CD8-positive, alpha-beta memory T cell (primary cell): Measurements from ENCODE around the gene AURKA. TPM values are rescaled to one million over a fixed set of nuclear protein-coding genes. Genes with fewer than 3 reads are reported as not detected.
A peak's percentile ranks its signal among the peaks of the same experiment; 100 is the strongest.
"Not testable (repeated sequence)": the region's sequence is repeated elsewhere in the genome, so short reads cannot be mapped to it uniquely, and the experiment has no call there.

Experiments
- CTCF ChIA-PET: fragments of 350-600 bp; sonication (Branson Sonifier 250); formaldehyde crosslinking; loops from one replicate; lab custom pipeline; 2021; ENCODE audit warnings: antibody characterized with exemption; lab: Charles Lee
- POLR2A ChIA-PET: fragments of 350-600 bp; sonication (Branson Sonifier 250); formaldehyde crosslinking; loops from one replicate; lab custom pipeline; 2021; ENCODE audit warnings: antibody characterized with exemption; lab: Charles Lee
- DNase-seq, 5 donors: peaks; one replicate each; pipeline versions ENCODE4 v3.0.0 to v3.0.0-alpha.2; 2020 to 2022; ENCODE audit warnings: mixed read lengths in 1 of 5
- H3K27ac ChIP-seq: one replicate; pipeline ENCODE4 v1.7.0; 2013; ENCODE audit warnings: low read depth, mild to moderate bottlenecking, low read length, moderate library complexity
- H3K27me3 ChIP-seq: 2 replicates; pipeline ENCODE4 v1.7.0; 2013; ENCODE audit warnings: low read length, mild to moderate bottlenecking; ENCODE audit not compliant: insufficient read depth, poor library complexity, severe bottlenecking
- H3K36me3 ChIP-seq: 2 replicates; pipeline ENCODE4 v1.7.0; 2013; ENCODE audit warnings: mild to moderate bottlenecking, low read length, moderate library complexity; ENCODE audit not compliant: insufficient read depth
- H3K4me1 ChIP-seq: 2 replicates; pipeline ENCODE4 v1.7.0; 2013; ENCODE audit warnings: mild to moderate bottlenecking, low read length, moderate library complexity; ENCODE audit not compliant: insufficient read depth
- H3K4me3 ChIP-seq: 2 replicates; pipeline ENCODE4 v1.7.0; 2013; ENCODE audit warnings: mild to moderate bottlenecking, low read length
- H3K9me3 ChIP-seq: 2 replicates; pipeline ENCODE4 v1.7.0; 2013; ENCODE audit warnings: mild to moderate bottlenecking, low read length
- H3K27ac Mint-ChIP-seq, 8 donors: one replicate each; pipeline ENCODE4 v1.8.0; 2020 to 2021; ENCODE audit warnings: mixed read lengths in 8 of 8, mild to moderate bottlenecking in 6 of 8, inconsistent platforms in 3 of 8, moderate library complexity in 3 of 8
- H3K27me3 Mint-ChIP-seq, 2 donors: one replicate each; pipeline ENCODE4 v1.8.0; 2020 to 2021; ENCODE audit warnings: mixed read lengths in 2 of 2, mild to moderate bottlenecking in 1 of 2, moderate library complexity in 1 of 2
- H3K36me3 Mint-ChIP-seq, 3 donors: one replicate each; pipeline ENCODE4 v1.8.0; 2020 to 2021; ENCODE audit warnings: mixed read lengths in 3 of 3, inconsistent platforms in 1 of 3, mild to moderate bottlenecking in 1 of 3
- H3K4me1 Mint-ChIP-seq, 3 donors: one replicate each; pipeline ENCODE4 v1.8.0; 2020 to 2021; ENCODE audit warnings: mixed read lengths in 3 of 3, inconsistent platforms in 1 of 3, mild to moderate bottlenecking in 1 of 3
- H3K4me3 Mint-ChIP-seq, 7 donors: one replicate each; pipeline ENCODE4 v1.8.0; 2020 to 2021; ENCODE audit warnings: mixed read lengths in 7 of 7, mild to moderate bottlenecking in 6 of 7, moderate library complexity in 4 of 7, inconsistent platforms in 2 of 7
- H3K9me3 Mint-ChIP-seq, 5 donors: one replicate each; pipeline ENCODE4 v1.8.0; 2020 to 2022; ENCODE audit warnings: mixed read lengths in 5 of 5, mild to moderate bottlenecking in 3 of 5, moderate library complexity in 2 of 5, inconsistent platforms in 1 of 5
- polyA plus RNA-seq: library from polyadenylated mRNA; unstranded; fragments of 300-500 nt; fragmentation: Illumina TruSeq; gene quantifications from one replicate; pipeline ENCODE4 v1.2.3, GENCODE V29; 2021
- total RNA-seq, 2 experiments: library from RNA; stranded (reverse); gene quantifications; one replicate each; pipeline ENCODE4 v1.2.3, GENCODE V29; 2021

AURKA gene
- total and polyA plus RNA-seq, 3 experiments from 2014 or later: 1.7 to 50.8 (median 49.2) TPM

- Mint-ChIP-seq H3K36me3 (peaks cover 12 to 67% (median 20%) of the 10 kb centered on the region in 3 donors), H3K27me3 (no peaks in the 10 kb centered on the region), H3K9me3 (no peaks in the 10 kb centered on the region), H3K4me3 (no peak overlapping the region), H3K4me1 (peaks cover 8 to 29% (median 12%) of the 10 kb centered on the region in 3 donors), H3K27ac (peak overlapping the region in 2 of 8 donors; percentile 26 to 47)
- Histone ChIP-seq H3K36me3 (peaks cover 30% of the 10 kb centered on the region), H3K4me1 (peaks cover 12% of the 10 kb centered on the region), H3K27ac (no peak overlapping the region), H3K4me3 (no peak overlapping the region), H3K9me3 (no peaks in the 10 kb centered on the region), H3K27me3 (no peaks in the 10 kb centered on the region)
- no peak for DNase-seq
- CTCF ChIA-PET: interaction anchor here (1.3 to 1.9 kb wide), 3 partner anchors 10 to 74 kb away, joined by 3 to 6 read pairs (median 5); no protein-coding TSS in a partner anchor
- POLR2A ChIA-PET: no interaction called here
These were observed 14.9 kb upstream of the AURKA start for GRCh38 chr20:56406910-56407309.

DNA sequence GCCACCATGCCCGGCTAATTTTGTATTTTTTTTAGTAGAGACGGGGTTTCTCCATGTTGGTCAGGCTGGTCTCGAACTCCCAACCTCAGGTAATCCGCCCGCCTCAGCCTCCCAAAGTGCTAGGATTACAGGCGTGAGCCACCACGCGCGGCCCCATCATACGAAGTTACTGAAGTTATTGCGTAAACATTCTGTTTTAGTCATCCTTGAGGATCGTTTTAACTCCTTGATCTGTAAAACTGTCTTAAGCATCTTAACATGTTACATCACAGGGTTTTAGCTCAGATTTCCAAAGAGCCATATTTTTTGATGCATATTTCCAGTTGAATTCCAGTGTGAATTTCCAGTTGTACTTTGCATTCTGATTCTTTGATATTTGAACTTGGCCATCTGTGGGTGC lies 13.3 kb upstream of the AURKA start:
- CTCF ChIA-PET: interaction anchor here (1.3 kb wide), 1 partner anchor 75 kb away, joined by 3 read pairs; no protein-coding TSS in a partner anchor
- H3K4me3 Mint-ChIP-seq, H3K4me3 ChIP-seq, H3K4me1 ChIP-seq, H3K27ac ChIP-seq, H3K9me3 ChIP-seq, H3K9me3 Mint-ChIP-seq, DNase-seq, H3K27me3 ChIP-seq, POLR2A ChIA-PET, H3K27me3 Mint-ChIP-seq: not testable (repeated sequence)
- Mint-ChIP-seq H3K4me1 (peaks cover under 1 to 20% (median 7%) of the 10 kb centered on the region in 3 donors), H3K27ac (peak overlapping the region in 4 of 8 donors; percentile 15 to 88 (median 40)), H3K36me3 (peaks cover 12 to 79% (median 20%) of the 10 kb centered on the region in 3 donors)
- H3K36me3 ChIP-seq: peaks cover 36% of the 10 kb centered on the region

- no peaks in the 10 kb centered on the region for H3K27me3 Mint-ChIP-seq
- H3K27ac Mint-ChIP-seq: peak overlapping the region in 4 of 8 donors; percentile 2 to 97 (median 52)
- H3K36me3 Mint-ChIP-seq: peaks cover 16 to 84% (median 23%) of the 10 kb centered on the region in 3 donors
- peak overlapping the region in 1 of 7 donors; percentile 66 for H3K4me3 Mint-ChIP-seq
- ChIA-PET POLR2A (no interaction called here), CTCF (no interaction called here)
- Histone ChIP-seq H3K4me3 (no peak overlapping the region), H3K27me3 (no peaks in the 10 kb centered on the region), H3K27ac (no peak overlapping the region), H3K4me1 (peaks cover 10% of the 10 kb centered on the region), H3K36me3 (peaks cover 48% of the 10 kb centered on the region), H3K9me3 (no peaks in the 10 kb centered on the region)
- no peak for DNase-seq
- no peaks in the 10 kb centered on the region for H3K9me3 Mint-ChIP-seq
- H3K4me1 Mint-ChIP-seq: peaks cover 7 to 26% (median 15%) of the 10 kb centered on the region in 3 donors
These were observed 11.4 kb upstream of the AURKA start for GRCh38 chr20:56403465-56403864.

DNA sequence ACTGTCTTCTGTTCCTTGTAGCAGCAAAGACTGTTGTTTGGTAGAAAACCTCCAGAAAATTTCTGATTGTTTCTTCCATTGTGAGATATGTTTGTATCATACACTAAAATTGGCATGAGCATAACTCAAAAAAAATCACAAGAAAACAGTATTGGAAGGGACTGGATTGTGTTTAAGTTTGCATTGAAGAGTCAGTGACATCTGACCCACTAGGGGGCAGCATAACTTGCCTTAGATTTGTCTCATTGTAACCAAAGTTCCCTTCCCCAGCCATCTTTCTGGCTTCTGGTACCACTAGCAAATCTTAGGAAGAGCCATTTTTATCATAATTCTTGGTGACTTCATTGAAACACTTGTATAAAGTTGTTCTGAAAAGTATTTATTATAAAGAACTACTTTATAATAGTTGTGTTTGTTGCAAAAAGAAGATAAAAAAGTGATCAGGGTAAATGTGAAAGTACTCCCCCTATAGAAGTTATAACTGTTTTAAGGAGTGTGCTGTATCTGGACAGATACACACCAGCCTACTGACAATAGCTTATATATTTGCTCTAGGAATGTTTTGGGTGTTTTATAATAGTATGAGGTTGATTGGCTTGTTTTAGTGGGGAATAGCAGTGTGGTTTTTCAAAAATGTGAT lies 8.1 kb upstream of the AURKA start:
- Histone ChIP-seq H3K27ac (no peak overlapping the region), H3K4me1 (peaks cover 10% of the 10 kb centered on the region), H3K4me3 (no peak overlapping the region), H3K36me3 (peaks cover 50% of the 10 kb centered on the region), H3K9me3 (no peaks in the 10 kb centered on the region), H3K27me3 (no peaks in the 10 kb centered on the region)
- Mint-ChIP-seq H3K9me3 (no peaks in the 10 kb centered on the region), H3K4me1 (peaks cover 11 to 27% (median 26%) of the 10 kb centered on the region in 3 donors), H3K27me3 (no peaks in the 10 kb centered on the region), H3K4me3 (peak overlapping the region in 1 of 7 donors; percentile 29), H3K27ac (peak overlapping the region; percentile 5 to 87 (median 78)), H3K36me3 (peaks cover 16 to 84% (median 31%) of the 10 kb centered on the region in 3 donors)
- POLR2A ChIA-PET: no interaction called here
- DNase-seq: peak; percentile 31 to 68 (median 57)
- CTCF ChIA-PET: interaction anchor here (0.9 to 1.5 kb wide), 6 partner anchors 9 to 69 kb away, joined by 3 to 6 read pairs (median 3); partner anchors contain the start of genes CASS4 and RTF2

GRCh38 chr20:56395166-56395565 lies 3.2 kb upstream of the AURKA start:
- peaks cover 27% of the 10 kb centered on the region for H3K4me1 ChIP-seq
- Mint-ChIP-seq H3K4me3 (peak overlapping the region in 1 of 7 donors; percentile 48), H3K27ac (peak overlapping the region in 3 of 8 donors; percentile 13 to 80 (median 13)), H3K9me3 (no peaks in the 10 kb centered on the region), H3K27me3 (no peaks in the 10 kb centered on the region), H3K4me1 (peaks cover 33 to 38% (median 38%) of the 10 kb centered on the region in 3 donors), H3K36me3 (peaks cover 4 to 55% (median 23%) of the 10 kb centered on the region in 3 donors)
- DNase-seq: no peak
- H3K27ac ChIP-seq: no peak overlapping the region
- H3K27me3 ChIP-seq: no peaks in the 10 kb centered on the region
- no peak overlapping the region for H3K4me3 ChIP-seq
- ChIA-PET CTCF (interaction anchor here (1.1 to 2.0 kb wide), 3 partner anchors 16 to 72 kb away, joined by 3 to 5 read pairs (median 4); partner anchors contain the start of gene CASS4), POLR2A (interaction anchor here (0.9 kb wide), 1 partner anchor 36 kb away, joined by 5 read pairs; the partner anchor contains the start of gene FAM210B)
- H3K36me3 ChIP-seq: peaks cover 28% of the 10 kb centered on the region
- no peaks in the 10 kb centered on the region for H3K9me3 ChIP-seq

GRCh38 chr20:56393653-56394052 lies 1.6 kb upstream of the AURKA start:
- no peak overlapping the region for H3K4me3 Mint-ChIP-seq
- CTCF ChIA-PET: interaction anchor here (1.0 kb wide), 1 partner anchor 19 kb away, joined by 4 read pairs; the partner anchor contains the start of gene CASS4
- Histone ChIP-seq H3K9me3 (no peaks in the 10 kb centered on the region), H3K4me1 (peaks cover 21% of the 10 kb centered on the region), H3K27me3 (no peaks in the 10 kb centered on the region), H3K27ac (peak overlapping the region; percentile 94), H3K36me3 (peaks cover 18% of the 10 kb centered on the region), H3K4me3 (peak overlapping the region; percentile 98)
- H3K27ac Mint-ChIP-seq: no peak overlapping the region
- peaks cover 28 to 35% (median 31%) of the 10 kb centered on the region in 3 donors for H3K4me1 Mint-ChIP-seq
- H3K27me3 Mint-ChIP-seq: peaks cover 0 to 2% of the 10 kb centered on the region in 2 donors
- H3K9me3 Mint-ChIP-seq: no peaks in the 10 kb centered on the region
- no peak for DNase-seq
- POLR2A ChIA-PET: interaction anchor here (0.5 to 0.9 kb wide), 2 partner anchors 27 to 35 kb away, joined by 3 to 4 read pairs; partner anchors contain the start of gene FAM210B
- H3K36me3 Mint-ChIP-seq: peaks cover 0 to 44% (median 20%) of the 10 kb centered on the region in 3 donors

DNA sequence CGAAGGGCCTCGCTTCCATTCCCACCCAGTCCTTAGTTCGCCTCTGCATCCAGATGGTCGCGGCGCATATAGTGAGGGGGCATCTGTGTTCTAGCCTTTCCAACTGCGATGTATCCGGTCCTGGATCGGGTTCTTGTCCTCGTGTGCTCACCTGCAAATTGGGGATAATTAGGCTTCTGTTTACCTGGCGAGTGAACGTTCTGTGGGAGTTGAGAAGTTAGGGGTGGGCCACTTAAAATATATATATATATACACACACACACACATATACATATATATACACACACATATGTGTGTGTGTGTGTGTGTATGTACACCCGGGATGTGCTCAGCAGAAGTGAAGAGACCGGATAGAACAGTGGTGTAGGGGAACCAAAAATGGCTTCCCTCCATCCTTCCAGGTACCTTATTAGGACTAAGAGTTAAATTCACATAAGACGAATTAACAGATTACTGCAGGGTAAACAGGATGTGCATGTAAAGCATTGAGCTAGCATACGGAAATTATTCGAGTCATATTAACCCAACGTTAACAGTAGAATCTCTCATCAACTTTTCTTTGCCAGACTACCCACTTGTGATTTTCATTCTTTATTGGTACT lies 967 bp upstream of the AURKA start:
- H3K27ac ChIP-seq: peak overlapping the region; percentile 94
- Mint-ChIP-seq H3K9me3 (no peaks in the 10 kb centered on the region), H3K27ac (no peak overlapping the region), H3K4me1 (peaks cover 28 to 35% (median 31%) of the 10 kb centered on the region in 3 donors), H3K27me3 (peaks cover 0 to 2% of the 10 kb centered on the region in 2 donors), H3K4me3 (no peak overlapping the region), H3K36me3 (peaks cover 0 to 39% (median 18%) of the 10 kb centered on the region in 3 donors)
- DNase-seq: peak in 2 of 5 donors; percentile 16 to 22
- peak overlapping the region; percentile 98 for H3K4me3 ChIP-seq
- ChIA-PET POLR2A (interaction anchor here (0.5 to 1.2 kb wide), 3 partner anchors 28 to 76 kb away, joined by 3 to 7 read pairs (median 4); partner anchors contain the start of genes FAM210B and RTF2), CTCF (interaction anchor here (1.0 kb wide), 1 partner anchor 20 kb away, joined by 4 read pairs; the partner anchor contains the start of gene CASS4)
- H3K27me3 ChIP-seq: no peaks in the 10 kb centered on the region
- peaks cover 21% of the 10 kb centered on the region for H3K4me1 ChIP-seq
- peaks cover 14% of the 10 kb centered on the region for H3K36me3 ChIP-seq
- no peaks in the 10 kb centered on the region for H3K9me3 ChIP-seq
